Tibial nerve (tissue), 4 donors: ENCODE data around the gene TDRD10. TPM values are rescaled to one million over a fixed set of nuclear protein-coding genes. Genes with fewer than 3 reads are reported as not detected.

Experiments used
- DNase-seq, 2 donors: peaks; one replicate each; pipeline ENCODE4 v3.0.0-alpha.2; 2019; ENCODE audit warnings: low spot score in 2 of 2
- H3K27ac ChIP-seq, 4 donors: fragments of 200-600 bp; sonication (generic) in 3 of 4; one replicate each; pipeline ENCODE4 v1.5.1; 2017 to 2019; ENCODE audit warnings: mild to moderate bottlenecking in 1 of 4
- H3K27me3 ChIP-seq, 2 donors: fragments of 200-600 bp; sonication (generic) in 1 of 2; one replicate each; pipeline versions ENCODE4 v1.5.1 to v1.6.0; 2017 to 2019
- H3K36me3 ChIP-seq, 3 donors: fragments of 200-600 bp; sonication (generic); one replicate each; pipeline ENCODE4 v1.5.1; 2018 to 2019
- H3K4me1 ChIP-seq, 4 donors: fragments of 200-600 bp; sonication (generic) in 3 of 4; one replicate each; pipeline ENCODE4 v1.5.1; 2017 to 2019
- H3K4me3 ChIP-seq, 4 donors: fragments of 200-600 bp; sonication (generic) in 3 of 4; one replicate each; pipeline ENCODE4 v1.5.1; 2017 to 2019; ENCODE audit warnings: mild to moderate bottlenecking in 1 of 4, moderate library complexity in 1 of 4
- H3K9me3 ChIP-seq, 4 donors: fragments of 200-600 bp; sonication (generic) in 3 of 4; one replicate each; pipeline ENCODE4 v1.5.1; 2017 to 2019
- CTCF ChIP-seq, 5 experiments: fragments of 200-600 bp in 3 of 5; fragments of 450-650 bp in 2 of 5; sonication (generic) in 3 of 5; IDR thresholded peaks; one replicate each; pipeline ENCODE4 v1.5.1; 2016 to 2019; ENCODE audit warnings: antibody characterized with exemption in 5 of 5, mild to moderate bottlenecking in 3 of 5, moderate library complexity in 2 of 5
- EP300 ChIP-seq, 2 donors: sonication (generic); formaldehyde crosslinking; IDR thresholded peaks; one replicate each; pipeline ENCODE4 v1.6.1; 2017; ENCODE audit warnings: antibody characterized with exemption in 2 of 2, mild to moderate bottlenecking in 1 of 2
- POLR2A ChIP-seq, 2 donors: fragments of 450-650 bp; IDR thresholded peaks; one replicate each; pipeline ENCODE4 v1.6.1; 2017; ENCODE audit warnings: antibody characterized with exemption in 2 of 2, mild to moderate bottlenecking in 2 of 2, moderate library complexity in 2 of 2
- WGBS, 2 donors: methylation state at CpG; one replicate each; pipeline ENCODE4 v1.1.5; 2018; 5-methylcytosine and 5-hydroxymethylcytosine counted together
- total RNA-seq, 4 donors: library from RNA; depleted of rRNA; stranded (reverse); fragments of >200 nt; gene quantifications; one replicate each; pipeline ENCODE4 v1.1.0, GENCODE V29; 2016

TDRD10 gene
- total RNA-seq, 4 donors from 2014 or later, result 6.7 to 9.0 (median 7.6) TPM

GRCh38 chr1:154493276-154493675 lies 8.7 kb upstream of the TDRD10 start:
- Histone ChIP-seq H3K9me3 (no peaks in the 10 kb centered on the region), H3K4me1 (peaks cover 0 to 7% (median 3%) of the 10 kb centered on the region in 4 donors), H3K36me3 (no peaks in the 10 kb centered on the region), H3K27ac (peak overlapping the region in 1 of 4 donors; percentile 42), H3K4me3 (no peak overlapping the region), H3K27me3 (peaks cover 0 to 28% of the 10 kb centered on the region in 2 donors)
- TF ChIP-seq POLR2A (IDR thresholded peaks at IDR 0.05) (no peak), CTCF (IDR thresholded peaks at IDR 0.05) (no peak), EP300 (IDR thresholded peaks at IDR 0.05) (peak in 1 of 2 donors; percentile 51)
- DNase-seq, result no peak
- 34% methylated on average over 8 of the region's 8 CpGs for WGBS, 2 donors

GRCh38 chr1:154495496-154496273 lies 6.3 kb upstream of the TDRD10 start:
- Histone ChIP-seq H3K27ac (peak overlapping the region in 1 of 4 donors; percentile 25), H3K4me3 (no peak overlapping the region), H3K27me3 (peaks cover 0 to 45% of the 10 kb centered on the region in 2 donors), H3K9me3 (no peaks in the 10 kb centered on the region), H3K4me1 (peaks cover 0 to 11% (median 4%) of the 10 kb centered on the region in 4 donors), H3K36me3 (no peaks in the 10 kb centered on the region)
- DNase-seq, result no peak
- TF ChIP-seq CTCF (IDR thresholded peaks at IDR 0.05) (no peak), EP300 (IDR thresholded peaks at IDR 0.05) (no peak), POLR2A (IDR thresholded peaks at IDR 0.05) (no peak)
- WGBS, 2 donors, result 72 to 74% methylated on average over 8 of the region's 8 CpGs

- Histone ChIP-seq H3K4me1 (peaks cover 0 to 17% (median 7%) of the 10 kb centered on the region in 4 donors), H3K4me3 (no peak overlapping the region), H3K36me3 (no peaks in the 10 kb centered on the region), H3K9me3 (no peaks in the 10 kb centered on the region), H3K27ac (peak overlapping the region in 1 of 4 donors; percentile 16), H3K27me3 (peaks cover 0 to 48% of the 10 kb centered on the region in 2 donors)
- WGBS, 2 donors, result 65 to 67% methylated on average over 5 of the region's 5 CpGs
- TF ChIP-seq POLR2A (IDR thresholded peaks at IDR 0.05) (no peak), EP300 (IDR thresholded peaks at IDR 0.05) (no peak), CTCF (IDR thresholded peaks at IDR 0.05) (no peak)
- DNase-seq, result no peak
Observed at GRCh38 chr1:154496383-154496782, 5.6 kb upstream of the TDRD10 start.

- Histone ChIP-seq H3K27ac (peak overlapping the region in 2 of 4 donors; percentile 10 to 16), H3K4me1 (peaks cover 0 to 23% (median 11%) of the 10 kb centered on the region in 4 donors), H3K4me3 (no peak overlapping the region), H3K27me3 (peaks cover 0 to 54% of the 10 kb centered on the region in 2 donors), H3K36me3 (no peaks in the 10 kb centered on the region), H3K9me3 (no peaks in the 10 kb centered on the region)
- DNase-seq, result peak in 1 of 2 donors; percentile 15
- WGBS, 2 donors, result 55 to 60% methylated on average over 5 of the region's 5 CpGs
- TF ChIP-seq POLR2A (IDR thresholded peaks at IDR 0.05) (no peak), CTCF (IDR thresholded peaks at IDR 0.05) (no peak), EP300 (IDR thresholded peaks at IDR 0.05) (peak in 1 of 2 donors; percentile 63)
Observed at GRCh38 chr1:154497026-154497806, 4.8 kb upstream of the TDRD10 start.
